ENCODE data around the gene CUEDC1. TPM values are rescaled to one million over a fixed set of nuclear protein-coding genes. Genes with fewer than 3 reads are reported as not detected.

Gene CUEDC1
- total and polyA plus RNA-seq, 9 of the 15 experiments (the other 6 are each of a cell fraction or from before 2014, with no cell fraction given) = 0.20 to 4.1 (median 1.6) TPM; not detected in 1

- TF ChIP-seq BCLAF1 (IDR thresholded peaks at IDR 0.05; ENCODE audit: borderline replicate concordance in 1 of 2, control insufficient read depth in 1 of 2, low read depth in 2 of 2, low read length in 1 of 2) (no peak), PRDM10 (IDR thresholded peaks at IDR 0.05; ENCODE audit: partially characterized antibody) (no peak), BHLHE40 (IDR thresholded peaks at IDR 0.05; ENCODE audit: low read length) (no peak), NFIX (CRISPR knock-in tag; IDR thresholded peaks at IDR 0.05; ENCODE audit: low read depth) (no peak), CUX1 (CRISPR knock-in tag; IDR thresholded peaks at IDR 0.05) (no peak)
Measured at GRCh38 chr17:57838857-57839570, 116.2 kb downstream of the CUEDC1 start (continued).
